CD4-positive, alpha-beta memory T cell (primary cell): ENCODE results near the gene PRR19. TPM values are rescaled to one million over a fixed set of nuclear protein-coding genes. Genes with fewer than 3 reads are reported as not detected.
A peak's percentile ranks its signal among the peaks of the same experiment; 100 is the strongest.

ENCODE experiments used
- CTCF ChIA-PET: fragments of 350-600 bp; sonication (Branson Sonifier 250); formaldehyde crosslinking; loops from one replicate; lab custom pipeline; 2021; ENCODE audit warnings: inconsistent platforms; ENCODE audit not compliant: partially characterized antibody; lab: Charles Lee
- POLR2A ChIA-PET: fragments of 350-600 bp; sonication (Branson Sonifier 250); formaldehyde crosslinking; loops from one replicate; lab custom pipeline; 2021; ENCODE audit not compliant: partially characterized antibody; lab: Charles Lee
- DNase-seq, 5 donors: peaks; one replicate each; pipeline versions ENCODE4 v3.0.0 to v3.0.0-alpha.2; 2020 to 2022; ENCODE audit warnings: mixed read lengths in 1 of 5
- H3K27ac ChIP-seq: one replicate; pipeline ENCODE4 v1.7.0; 2013; ENCODE audit warnings: low read depth, low read length
- H3K27me3 ChIP-seq: 2 replicates; pipeline ENCODE4 v1.7.0; 2013; ENCODE audit warnings: mild to moderate bottlenecking, low read length, moderate library complexity; ENCODE audit not compliant: insufficient read depth
- H3K36me3 ChIP-seq: 2 replicates; pipeline ENCODE4 v1.7.0; 2013; ENCODE audit warnings: mild to moderate bottlenecking, low read length, moderate library complexity; ENCODE audit not compliant: insufficient read depth
- H3K4me1 ChIP-seq: 2 replicates; pipeline ENCODE4 v1.7.0; 2013; ENCODE audit warnings: mild to moderate bottlenecking, low read length, moderate library complexity; ENCODE audit not compliant: insufficient read depth
- H3K4me3 ChIP-seq, 2 donors: one replicate each; pipeline ENCODE4 v1.7.0; 2013; ENCODE audit warnings: low read length in 2 of 2, mild to moderate bottlenecking in 1 of 2
- H3K9me3 ChIP-seq, 2 donors: one replicate each; pipeline ENCODE4 v1.7.0; 2013; ENCODE audit warnings: low read length in 2 of 2, control low read depth in 1 of 2; ENCODE audit not compliant: control insufficient read depth in 1 of 2
- H3K27ac Mint-ChIP-seq, 7 donors: one replicate each; pipeline ENCODE4 v1.8.0; 2020 to 2021; ENCODE audit warnings: mixed read lengths in 7 of 7, mild to moderate bottlenecking in 6 of 7, inconsistent platforms in 3 of 7, moderate library complexity in 3 of 7
- H3K27me3 Mint-ChIP-seq, 2 donors: one replicate each; pipeline ENCODE4 v1.8.0; 2020 to 2021; ENCODE audit warnings: mixed read lengths in 2 of 2
- H3K36me3 Mint-ChIP-seq, 2 donors: one replicate each; pipeline ENCODE4 v1.8.0; 2020 to 2021; ENCODE audit warnings: mixed read lengths in 2 of 2, inconsistent platforms in 1 of 2, mild to moderate bottlenecking in 1 of 2
- H3K4me1 Mint-ChIP-seq, 4 donors: one replicate each; pipeline ENCODE4 v1.8.0; 2020 to 2021; ENCODE audit warnings: mixed read lengths in 4 of 4, mild to moderate bottlenecking in 1 of 4
- H3K4me3 Mint-ChIP-seq, 8 donors: one replicate each; pipeline ENCODE4 v1.8.0; 2020 to 2021; ENCODE audit warnings: mixed read lengths in 8 of 8, mild to moderate bottlenecking in 7 of 8, moderate library complexity in 6 of 8, inconsistent platforms in 3 of 8
- H3K9me3 Mint-ChIP-seq, 8 donors: one replicate each; pipeline ENCODE4 v1.8.0; 2020 to 2021; ENCODE audit warnings: mixed read lengths in 8 of 8, mild to moderate bottlenecking in 5 of 8, inconsistent platforms in 3 of 8, moderate library complexity in 1 of 8
- intact Hi-C: fragments of 100-400 bp; cut with micrococcal nuclease; formaldehyde crosslinking; loops from one replicate; pipeline ENCODE4 v1.15.1; 2023
- polyA plus RNA-seq, 2 donors: library from polyadenylated mRNA; unstranded; fragments of 300-500 nt; fragmentation: Illumina TruSeq; gene quantifications; one replicate each; pipeline ENCODE4 v1.2.3, GENCODE V29; 2021
- total RNA-seq, 2 experiments: library from RNA; stranded (reverse); gene quantifications; one replicate each; pipeline ENCODE4 v1.2.3, GENCODE V29; 2021

The PRR19 gene
- total and polyA plus RNA-seq, 4 experiments from 2014 or later: 0.28 to 0.85 (median 0.56) TPM

DNA sequence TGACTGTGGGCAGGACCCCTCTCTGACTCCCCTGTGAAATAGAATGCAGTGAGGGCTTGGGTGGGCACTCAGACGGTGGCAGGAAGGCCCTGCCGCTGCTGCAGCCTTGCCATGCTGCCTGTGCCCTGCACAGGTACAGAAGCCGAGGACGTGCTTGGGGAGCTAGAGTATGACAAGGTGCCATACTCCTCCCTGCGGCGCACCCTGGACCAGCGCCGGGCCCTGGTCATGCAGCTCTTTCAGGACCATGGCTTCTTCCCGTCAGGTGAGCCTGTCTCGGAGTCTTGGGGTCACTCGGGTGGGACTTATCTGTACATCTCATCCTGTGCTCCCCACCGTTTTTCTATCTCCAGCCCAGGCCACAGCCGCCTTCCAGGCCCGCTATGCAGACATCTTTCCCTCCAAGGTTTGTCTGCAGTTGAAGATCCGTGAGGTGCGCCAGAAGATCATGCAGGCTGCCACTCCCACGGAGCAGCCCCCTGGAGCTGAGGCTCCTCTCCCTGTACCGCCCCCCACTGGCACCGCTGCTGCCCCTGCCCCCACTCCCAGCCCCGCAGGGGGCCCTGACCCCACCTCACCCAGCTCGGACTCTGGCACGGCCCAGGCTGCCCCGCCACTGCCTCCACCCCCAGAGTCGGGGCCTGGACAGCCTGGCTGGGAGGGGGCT, 7.3 kb upstream of the PRR19 start:
- Histone ChIP-seq H3K27me3 (no peaks in the 10 kb centered on the region), H3K4me1 (peaks cover 8% of the 10 kb centered on the region), H3K27ac (no peak overlapping the region), H3K4me3 (no peak overlapping the region), H3K9me3 (no peaks in the 10 kb centered on the region), H3K36me3 (peaks cover 15% of the 10 kb centered on the region)
- H3K4me1 Mint-ChIP-seq: peaks cover 3 to 19% (median 11%) of the 10 kb centered on the region in 4 donors
- no peak overlapping the region for H3K27ac Mint-ChIP-seq
- peak in 1 of 5 donors; percentile 36 for DNase-seq
- no peak overlapping the region for H3K4me3 Mint-ChIP-seq
- ChIA-PET POLR2A (interaction anchor here (0.8 to 3.4 kb wide), 3 partner anchors 39 to 64 kb away, joined by 3 to 20 read pairs (median 3); partner anchors contain the start of genes ERF and GSK3A), CTCF (interaction anchor here (0.6 to 4.3 kb wide), 8 partner anchors 16 to 186 kb away, joined by 3 to 26 read pairs (median 14); partner anchors contain the start of genes GSK3A and POU2F2)
- intact Hi-C loops: no loop called here
- H3K36me3 Mint-ChIP-seq: peaks cover 9 to 36% of the 10 kb centered on the region in 2 donors
- H3K9me3 Mint-ChIP-seq: no peaks in the 10 kb centered on the region
- H3K27me3 Mint-ChIP-seq: no peaks in the 10 kb centered on the region

DNA sequence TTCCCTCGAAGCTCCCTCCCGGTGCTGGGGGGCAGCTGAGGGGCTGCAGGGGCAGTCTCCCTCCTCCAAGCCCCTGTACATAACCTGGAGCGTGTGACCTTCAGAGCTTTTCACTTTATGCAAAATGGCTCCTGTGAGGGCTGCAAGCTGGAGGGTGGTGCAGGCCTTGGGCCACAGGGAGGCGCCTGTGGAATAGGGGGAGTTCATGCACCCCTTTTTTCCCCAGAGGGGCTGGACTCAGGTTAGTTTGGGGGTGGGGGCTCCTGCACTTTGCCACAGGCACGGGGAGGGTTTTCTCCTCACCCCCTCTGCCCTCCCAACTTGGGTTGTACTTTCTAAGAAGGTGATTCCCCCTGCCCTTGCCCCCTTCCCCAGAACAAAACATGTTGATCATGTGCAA, 6.6 kb upstream of the PRR19 start:
- no peaks in the 10 kb centered on the region for H3K9me3 Mint-ChIP-seq
- H3K27ac ChIP-seq: no peak overlapping the region

DNA sequence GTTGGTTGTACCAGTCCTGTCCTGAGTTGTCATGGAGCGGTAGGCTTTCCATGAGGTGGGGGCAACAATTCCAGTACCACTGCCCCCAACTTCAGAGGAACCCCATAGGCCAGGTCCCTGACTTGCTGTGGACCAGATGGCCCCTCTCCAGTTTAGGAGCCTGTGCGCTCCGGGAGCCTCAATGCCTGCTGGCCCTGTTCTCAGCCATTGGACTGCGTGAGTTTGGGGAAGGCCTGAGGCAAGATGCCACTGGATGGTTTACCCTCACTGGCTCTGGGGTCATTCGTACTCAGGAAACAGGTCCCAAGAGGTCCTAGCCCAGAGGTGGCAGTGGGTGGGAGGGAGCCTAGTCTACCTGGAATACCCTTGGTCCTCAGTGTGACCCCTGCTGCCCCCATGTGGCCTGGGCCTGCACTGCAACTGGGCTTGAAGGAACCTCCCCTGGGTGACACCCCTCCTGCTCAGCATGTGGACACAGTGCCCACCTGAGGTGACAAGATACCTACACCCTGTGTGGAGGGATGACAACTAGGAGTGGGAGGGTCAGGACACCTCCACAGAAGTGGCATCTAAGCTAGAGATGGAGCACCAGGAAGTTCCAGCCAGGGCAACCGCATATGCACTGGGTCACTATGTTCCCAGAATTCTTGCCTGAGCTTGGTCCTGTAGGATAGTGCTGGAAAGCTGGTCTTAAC, 6.0 kb upstream of the PRR19 start:
- H3K27me3 Mint-ChIP-seq: no peaks in the 10 kb centered on the region
- peaks cover 5% of the 10 kb centered on the region for H3K36me3 ChIP-seq
- H3K27me3 ChIP-seq: no peaks in the 10 kb centered on the region
- ChIA-PET POLR2A (interaction anchor here (0.7 to 3.4 kb wide), 9 partner anchors 9 to 187 kb away, joined by 3 to 20 read pairs (median 4); partner anchors contain the start of genes GSK3A and POU2F2), CTCF (interaction anchor here (0.6 to 4.3 kb wide), 27 partner anchors 8 to 241 kb away, joined by 3 to 26 read pairs (median 4); partner anchors contain the start of genes CIC, GSK3A and POU2F2)
- peak; percentile 78 to 89 (median 85) for DNase-seq
- H3K9me3 ChIP-seq: no peaks in the 10 kb centered on the region
- H3K9me3 Mint-ChIP-seq: no peaks in the 10 kb centered on the region
- H3K4me1 Mint-ChIP-seq: peaks cover 3 to 22% (median 12%) of the 10 kb centered on the region in 4 donors
- peak overlapping the region; percentile 11 for H3K27ac ChIP-seq
- peaks cover 8% of the 10 kb centered on the region for H3K4me1 ChIP-seq
- peak overlapping the region in 6 of 7 donors; percentile 17 to 79 (median 73) for H3K27ac Mint-ChIP-seq
- H3K36me3 Mint-ChIP-seq: peaks cover 9 to 38% of the 10 kb centered on the region in 2 donors
- peak overlapping the region in 1 of 8 donors; percentile 25 for H3K4me3 Mint-ChIP-seq
- intact Hi-C loops: loop anchor here (1.0 kb wide), 4 partner anchors 13 to 188 kb away; no protein-coding TSS in a partner anchor
- no peak overlapping the region for H3K4me3 ChIP-seq

More for the DNA sequence above, 6.6 kb upstream of the PRR19 start:
- H3K36me3 Mint-ChIP-seq: peaks cover 9 to 38% of the 10 kb centered on the region in 2 donors
- H3K4me3 Mint-ChIP-seq: no peak overlapping the region
- intact Hi-C loops: no loop called here
- H3K4me3 ChIP-seq: no peak overlapping the region
- H3K27ac Mint-ChIP-seq: peak overlapping the region in 3 of 7 donors; percentile 29 to 79 (median 57)
- H3K4me1 ChIP-seq: peaks cover 8% of the 10 kb centered on the region
- no peaks in the 10 kb centered on the region for H3K9me3 ChIP-seq
- CTCF ChIA-PET: interaction anchor here (0.6 to 4.3 kb wide), 12 partner anchors 13 to 241 kb away, joined by 3 to 26 read pairs (median 7); partner anchors contain the start of genes CIC, GSK3A and POU2F2
- POLR2A ChIA-PET: interaction anchor here (0.8 to 3.4 kb wide), 5 partner anchors 24 to 172 kb away, joined by 3 to 20 read pairs (median 3); partner anchors contain the start of genes ERF and GSK3A
- no peak for DNase-seq
- H3K36me3 ChIP-seq: peaks cover 9% of the 10 kb centered on the region
- no peaks in the 10 kb centered on the region for H3K27me3 ChIP-seq
- H3K27me3 Mint-ChIP-seq: no peaks in the 10 kb centered on the region
- H3K4me1 Mint-ChIP-seq: peaks cover 3 to 21% (median 12%) of the 10 kb centered on the region in 4 donors

DNA sequence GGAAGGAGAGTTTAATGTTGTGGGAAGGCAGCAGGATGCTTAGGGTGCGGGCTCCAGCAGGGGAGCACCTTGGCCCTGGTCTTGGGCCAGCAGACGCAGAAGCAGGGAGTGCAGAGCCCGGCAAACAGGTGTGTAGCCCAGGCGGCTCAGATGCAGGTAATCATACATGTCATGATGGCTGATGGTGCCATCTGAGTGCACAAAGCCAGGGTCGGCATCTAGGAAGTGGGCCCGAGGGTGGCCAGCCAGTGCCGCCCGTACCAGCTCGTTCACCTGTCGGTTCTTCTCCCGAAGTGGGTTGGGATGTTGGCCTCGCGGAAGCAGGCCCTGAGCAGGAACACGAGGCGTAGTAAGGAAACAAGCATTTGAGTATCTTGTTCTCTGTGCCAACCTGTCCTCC, 4.9 kb upstream of the PRR19 start:
- H3K4me1 Mint-ChIP-seq: peaks cover 7 to 26% (median 13%) of the 10 kb centered on the region in 4 donors
- Histone ChIP-seq H3K36me3 (peaks cover 2% of the 10 kb centered on the region), H3K4me1 (peaks cover 11% of the 10 kb centered on the region), H3K27ac (no peak overlapping the region), H3K27me3 (no peaks in the 10 kb centered on the region), H3K9me3 (no peaks in the 10 kb centered on the region), H3K4me3 (no peak overlapping the region)
- DNase-seq: peak in 1 of 5 donors; percentile 3
- H3K36me3 Mint-ChIP-seq: peaks cover 3 to 29% of the 10 kb centered on the region in 2 donors
- no peaks in the 10 kb centered on the region for H3K9me3 Mint-ChIP-seq
- intact Hi-C loops: no loop called here
- no peak overlapping the region for H3K4me3 Mint-ChIP-seq
- ChIA-PET CTCF (interaction anchor here (0.8 to 4.3 kb wide), 16 partner anchors 9 to 193 kb away, joined by 3 to 26 read pairs (median 6); partner anchors contain the start of genes GSK3A and POU2F2), POLR2A (interaction anchor here (1.5 to 3.4 kb wide), 4 partner anchors 12 to 165 kb away, joined by 3 to 20 read pairs (median 6); partner anchors contain the start of genes GSK3A and POU2F2)
- H3K27ac Mint-ChIP-seq: peak overlapping the region in 4 of 7 donors; percentile 36 to 79 (median 61)
- H3K27me3 Mint-ChIP-seq: no peaks in the 10 kb centered on the region

DNA sequence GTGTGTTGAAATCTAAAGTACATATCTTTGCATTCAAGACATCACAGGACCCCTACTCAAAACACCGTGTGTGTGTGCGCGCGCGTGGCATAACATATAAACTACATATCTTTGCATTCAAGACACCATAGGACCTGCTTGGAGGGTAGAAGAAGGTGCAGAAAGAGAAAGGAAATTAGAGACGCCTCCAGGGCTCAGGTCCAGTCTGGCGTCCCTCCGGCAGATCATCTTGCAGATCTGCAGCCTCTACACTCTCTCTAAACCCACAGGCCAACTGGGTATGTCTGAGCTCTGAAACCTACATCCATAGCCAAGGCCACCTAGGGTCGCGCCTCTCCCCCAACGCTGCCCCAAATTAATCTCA, 1.2 kb downstream of the PRR19 start:
- Histone ChIP-seq H3K36me3 (no peaks in the 10 kb centered on the region), H3K4me1 (peaks cover 20% of the 10 kb centered on the region), H3K27me3 (no peaks in the 10 kb centered on the region), H3K9me3 (no peaks in the 10 kb centered on the region), H3K27ac (peak overlapping the region; percentile 63), H3K4me3 (peak overlapping the region; percentile 6 to 66)
- ChIA-PET POLR2A (interaction anchor here (0.8 to 2.2 kb wide), 14 partner anchors 18 to 227 kb away, joined by 3 to 13 read pairs (median 4); partner anchors contain the start of genes ERF, GSK3A, POU2F2 and ZNF574), CTCF (interaction anchor here (0.8 to 1.2 kb wide), 2 partner anchors 120 to 163 kb away, joined by 3 read pairs; no protein-coding TSS in a partner anchor)
- intact Hi-C loops: loop anchor here (2.0 to 5.0 kb wide), 3 partner anchors 18 to 106 kb away; partner anchors contain the start of gene ERF
- DNase-seq: no peak
- H3K4me3 Mint-ChIP-seq: peak overlapping the region; percentile 85 to 93 (median 90)
- no peaks in the 10 kb centered on the region for H3K27me3 Mint-ChIP-seq
- no peaks in the 10 kb centered on the region for H3K9me3 Mint-ChIP-seq
- peaks cover 16 to 33% (median 22%) of the 10 kb centered on the region in 4 donors for H3K4me1 Mint-ChIP-seq
- H3K27ac Mint-ChIP-seq: peak overlapping the region; percentile 81 to 94 (median 89)
- H3K36me3 Mint-ChIP-seq: peaks cover 0 to 4% of the 10 kb centered on the region in 2 donors

DNA sequence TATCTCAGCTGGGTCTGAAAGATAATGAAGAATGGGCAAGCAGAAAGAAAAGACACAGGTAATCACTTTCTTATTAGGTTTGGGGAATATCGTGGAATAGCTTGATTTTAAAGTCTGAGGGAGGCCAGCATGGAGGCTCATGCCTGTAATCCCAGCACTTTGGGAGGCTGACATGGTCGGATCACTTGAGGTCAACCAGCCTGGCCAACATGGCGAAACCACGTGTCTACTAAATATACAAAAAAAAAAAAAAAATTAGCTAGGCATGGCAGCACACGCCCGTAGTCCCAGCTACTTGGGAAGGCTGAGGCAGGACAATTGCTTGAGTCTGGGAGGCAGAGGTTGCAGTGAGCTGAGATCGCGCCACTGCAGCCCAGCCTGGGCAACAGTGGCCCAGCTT, 1.9 kb downstream of the PRR19 start:
- DNase-seq: no peak
- H3K27ac Mint-ChIP-seq: peak overlapping the region in 2 of 7 donors; percentile 15 to 86
- ChIA-PET CTCF (interaction anchor here (0.7 to 1.2 kb wide), 5 partner anchors 116 to 269 kb away, joined by 3 to 4 read pairs (median 3); partner anchors contain the start of gene POU2F2), POLR2A (interaction anchor here (0.8 to 1.8 kb wide), 4 partner anchors 19 to 172 kb away, joined by 3 to 8 read pairs (median 4); partner anchors contain the start of gene POU2F2)
- no peaks in the 10 kb centered on the region for H3K9me3 ChIP-seq
- H3K27me3 Mint-ChIP-seq: no peaks in the 10 kb centered on the region
- no peak overlapping the region for H3K27ac ChIP-seq
- intact Hi-C loops: loop anchor here (2.0 to 5.0 kb wide), 3 partner anchors 19 to 107 kb away; partner anchors contain the start of gene ERF
- H3K36me3 Mint-ChIP-seq: peaks cover 0 to 4% of the 10 kb centered on the region in 2 donors
- peaks cover 16 to 33% (median 22%) of the 10 kb centered on the region in 4 donors for H3K4me1 Mint-ChIP-seq
- no peaks in the 10 kb centered on the region for H3K27me3 ChIP-seq
- H3K9me3 Mint-ChIP-seq: no peaks in the 10 kb centered on the region
- H3K4me3 Mint-ChIP-seq: peak overlapping the region in 5 of 8 donors; percentile 14 to 92 (median 90)
- peaks cover 20% of the 10 kb centered on the region for H3K4me1 ChIP-seq
- no peaks in the 10 kb centered on the region for H3K36me3 ChIP-seq
- no peak overlapping the region for H3K4me3 ChIP-seq
